NT2/D1 (cell line): Measurements from ENCODE around the gene ZNF585A.

Experiments
- SUZ12 ChIP-seq: IDR thresholded peaks from 2 replicates; pipeline ENCODE4 v1.6.1; 2011; ENCODE audit not compliant: insufficient read length, insufficient read depth; ENCODE audit errors: extremely low read depth
- YY1 ChIP-seq: IDR thresholded peaks from 2 replicates; pipeline ENCODE4 v1.6.1; 2011; ENCODE audit not compliant: insufficient read length, insufficient read depth
- ZNF274 ChIP-seq: IDR thresholded peaks from 2 replicates; pipeline ENCODE4 v1.6.1; 2011; ENCODE audit warnings: mild to moderate bottlenecking, low read depth, low read length

GRCh38 chr19:37221136-37221535, 48.6 kb upstream of the ZNF585A start:
- TF ChIP-seq SUZ12, result no peak
- TF ChIP-seq ZNF274, result no peak
- TF ChIP-seq YY1, result no peak
